ENCODE results near the gene TP53TG5.

TP53TG5 gene

DNA sequence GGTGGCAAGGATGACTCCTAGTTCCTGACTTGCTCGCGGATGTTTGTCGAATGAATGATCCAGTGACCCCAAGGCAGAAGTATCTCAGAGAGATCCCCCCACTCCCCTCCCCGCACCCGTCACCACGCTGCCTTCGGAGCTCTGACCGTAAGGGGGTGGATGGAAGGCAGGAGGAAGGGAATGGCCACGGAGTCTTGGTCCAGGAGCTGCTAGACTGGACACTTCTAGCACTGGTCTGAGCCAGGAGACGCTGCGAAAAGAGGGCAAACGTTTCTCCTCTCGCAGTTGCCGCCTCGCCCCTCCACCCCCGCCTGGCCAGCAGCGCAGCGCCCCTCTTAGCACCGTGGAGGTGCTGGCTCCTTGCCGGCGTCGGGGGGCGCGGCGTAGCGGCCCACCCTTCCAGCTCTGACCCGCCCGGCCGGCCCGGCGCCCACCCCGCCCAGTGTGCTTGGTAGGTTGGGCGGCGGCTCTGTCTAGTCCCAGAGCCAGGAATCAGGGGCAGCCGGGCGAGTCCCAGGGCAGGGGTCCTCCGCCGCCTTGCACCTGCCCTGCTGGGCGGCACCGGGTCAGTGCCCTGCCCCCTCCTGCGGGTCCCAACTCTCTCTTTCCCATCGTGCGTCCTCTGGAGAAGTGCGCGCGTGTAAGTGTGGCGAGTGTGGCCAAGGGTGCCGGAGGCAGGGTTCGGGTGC, 27.6 kb upstream of the TP53TG5 start:
- peak; percentile 34 for DNase-seq (ENCODE audit: low read depth)

DNA sequence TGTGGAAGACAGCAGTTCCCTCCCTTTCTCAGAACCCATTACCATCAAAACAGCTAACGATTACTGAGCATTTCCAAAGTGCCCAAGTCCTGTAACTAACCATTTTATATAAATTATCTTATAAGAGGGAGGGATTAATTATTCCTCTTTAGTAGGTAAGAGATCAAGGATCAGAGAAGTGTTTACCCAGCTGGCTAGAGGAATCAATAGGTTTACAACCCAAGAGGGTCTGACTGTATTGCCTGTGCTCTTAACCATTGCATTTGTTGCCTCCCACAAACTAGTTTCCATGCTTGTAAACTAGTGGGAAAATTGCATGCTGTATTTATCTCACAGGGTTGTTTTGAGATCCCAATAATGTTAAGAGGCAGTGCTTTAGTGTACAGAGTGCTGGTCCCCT, 26.3 kb upstream of the TP53TG5 start:
- no peak for DNase-seq (ENCODE audit: low read depth)

GRCh38 chr20:45402946-45403345, 24.8 kb upstream of the TP53TG5 start:
- peak; percentile 16 for DNase-seq (ENCODE audit: low read depth)

DNA sequence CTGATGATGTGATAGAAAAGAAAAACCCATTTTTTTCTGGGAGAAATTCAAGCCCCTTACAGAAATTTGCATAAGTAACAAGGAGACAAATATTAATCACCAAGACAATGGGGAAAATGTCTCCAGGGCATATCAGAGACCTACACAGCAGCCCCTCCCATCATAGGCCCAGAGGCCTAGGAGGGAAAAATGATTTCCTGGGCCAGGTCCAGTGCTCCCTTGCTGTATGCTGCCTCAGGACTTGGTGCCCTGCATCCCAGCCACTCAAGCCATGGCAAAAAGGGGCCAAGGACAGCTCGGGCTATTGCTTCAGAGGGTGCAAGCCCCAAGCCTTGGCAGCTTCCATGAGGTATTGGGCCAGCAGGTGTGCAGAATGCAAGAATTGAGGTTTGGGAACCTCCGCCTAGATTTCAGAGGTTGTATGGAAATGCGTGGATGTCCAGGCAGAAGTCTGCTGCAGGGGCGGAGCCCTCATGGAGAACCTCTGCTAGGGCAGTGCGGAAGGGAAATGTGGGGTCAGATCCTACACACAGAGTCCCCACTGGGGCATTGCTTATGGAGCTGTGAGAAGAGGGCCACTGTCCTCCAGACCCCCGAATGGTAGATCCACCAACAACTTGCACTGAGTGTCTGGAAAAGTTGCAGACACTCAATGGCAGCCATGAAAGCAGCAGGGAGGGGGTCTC, 22.4 kb upstream of the TP53TG5 start:
- no peak for DNase-seq (ENCODE audit: low read depth)

DNA sequence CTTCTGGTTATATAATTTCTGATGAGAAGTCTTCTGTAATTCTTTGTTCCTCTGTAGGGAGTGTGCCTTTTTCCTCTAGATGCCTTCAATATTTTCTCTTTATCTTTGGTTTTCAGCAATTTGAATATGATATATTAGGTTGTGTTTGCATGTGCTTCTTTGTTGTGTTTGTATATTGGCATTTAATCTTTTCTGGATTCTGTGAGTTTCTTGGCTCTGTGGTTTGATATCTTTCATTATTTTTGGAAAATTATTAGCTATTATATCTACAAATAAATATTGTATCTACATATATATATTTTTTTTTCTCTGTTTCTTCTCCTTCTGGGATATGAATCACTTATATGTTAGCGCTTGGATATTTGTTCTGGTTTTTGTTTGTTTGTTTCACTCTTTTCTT, 20.9 kb upstream of the TP53TG5 start:
- no peak for DNase-seq (ENCODE audit: low read depth)

GRCh38 chr20:45395114-45395415, 16.9 kb upstream of the TP53TG5 start:
- DNase-seq (ENCODE audit: low read depth), result no peak

DNA sequence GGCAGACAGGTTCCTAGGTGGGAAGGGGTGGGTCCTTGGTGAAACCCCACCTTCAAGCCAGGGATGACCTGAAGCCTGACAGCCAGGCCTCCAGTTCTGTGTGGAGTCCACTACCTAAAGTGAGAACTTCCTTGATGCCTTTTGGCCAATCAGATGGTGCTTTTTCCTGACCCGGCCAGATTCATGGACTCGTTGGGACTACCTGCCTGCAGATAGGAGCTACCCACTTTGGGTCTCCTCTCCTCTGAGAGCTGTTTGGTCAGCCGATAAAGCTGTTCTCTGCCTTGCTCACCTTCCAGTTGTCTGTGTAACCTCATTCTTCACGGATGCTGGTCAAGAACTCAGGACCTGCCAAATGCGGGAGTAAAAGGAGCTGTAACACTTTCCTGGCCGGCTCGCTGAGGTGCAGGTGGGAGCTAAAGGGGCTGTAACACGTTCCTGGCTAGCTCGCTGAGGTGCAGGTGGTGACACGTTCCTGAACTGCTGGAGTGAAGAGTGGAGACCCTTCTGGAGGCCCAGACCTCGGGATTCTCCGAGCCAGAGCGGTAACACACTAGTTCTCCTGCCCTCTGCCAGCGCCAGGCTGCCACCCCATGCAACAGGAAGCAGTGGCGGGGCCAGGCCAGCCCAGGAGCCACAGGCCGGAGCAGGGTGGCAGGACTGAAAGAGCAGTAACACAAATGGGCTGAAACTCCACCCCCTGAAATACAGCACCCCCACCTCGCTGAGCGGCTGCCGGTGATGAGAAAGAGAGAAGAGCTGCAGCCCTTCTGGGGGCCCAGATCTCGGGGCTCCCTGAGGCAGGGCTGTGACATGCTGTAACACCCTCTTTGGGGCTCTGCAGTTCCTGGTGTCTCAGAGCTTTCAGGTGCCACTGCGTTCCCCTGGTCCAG, 16.3 kb upstream of the TP53TG5 start:
- no peak for DNase-seq (ENCODE audit: low read depth)

- no peak for DNase-seq (ENCODE audit: low read depth)
Observed at GRCh38 chr20:45392733-45393132, 14.6 kb upstream of the TP53TG5 start.

DNA sequence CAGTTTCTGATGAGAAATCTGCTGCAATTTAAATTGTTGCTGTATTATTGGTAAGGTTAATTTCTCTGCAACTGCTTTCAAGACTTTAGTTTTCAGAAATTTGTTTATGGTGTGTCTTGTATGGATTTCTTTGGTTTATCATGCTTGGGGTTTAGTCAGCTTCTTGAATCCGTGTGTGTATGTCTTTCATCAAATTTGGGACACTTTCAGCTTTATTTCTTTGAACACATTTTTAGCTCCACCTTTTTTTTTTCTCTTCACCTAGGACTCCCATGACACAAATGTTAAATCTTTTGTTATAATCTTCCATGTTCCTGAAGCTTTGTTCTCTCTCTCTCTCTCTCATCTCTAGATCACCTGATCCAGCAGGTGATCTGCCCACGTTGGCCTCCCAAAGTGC, 13.4 kb upstream of the TP53TG5 start:
- DNase-seq (ENCODE audit: low read depth), result no peak

GRCh38 chr20:45390931-45391330, 12.8 kb upstream of the TP53TG5 start:
- DNase-seq (ENCODE audit: low read depth), result no peak

- no peak for DNase-seq (ENCODE audit: low read depth)
Observed at GRCh38 chr20:45387274-45387673, 9.1 kb upstream of the TP53TG5 start.

- no peak for DNase-seq (ENCODE audit: low read depth)
Observed at GRCh38 chr20:45377269-45377668, 856 bp downstream of the TP53TG5 start.

DNA sequence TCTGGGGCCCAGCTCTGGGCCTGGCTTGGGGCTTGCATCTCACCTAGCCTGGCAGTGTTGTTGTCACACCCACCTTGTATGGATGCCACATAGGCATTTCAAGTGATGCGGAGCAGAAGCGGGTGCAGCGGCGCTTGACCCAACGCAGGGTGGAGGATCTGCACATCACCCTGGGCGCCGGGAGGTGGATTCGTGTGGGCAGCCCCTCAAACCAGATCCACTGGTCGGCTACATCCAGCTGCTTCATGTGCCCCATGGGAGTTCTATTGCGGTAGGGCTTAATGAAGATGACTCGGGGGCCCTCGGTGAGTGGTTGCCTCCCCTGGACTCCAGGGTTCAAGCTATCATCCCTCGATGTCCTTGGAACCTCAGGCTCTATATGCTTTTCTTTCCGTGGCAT, 3.2 kb downstream of the TP53TG5 start:
- no peak for DNase-seq (ENCODE audit: low read depth)

- DNase-seq (ENCODE audit: low read depth), result no peak
Observed at GRCh38 chr20:45374101-45374467, 4.0 kb downstream of the TP53TG5 start.

GRCh38 chr20:45373353-45374100, 4.6 kb downstream of the TP53TG5 start:
- peak; percentile 81 for DNase-seq (ENCODE audit: low read depth)

DNA sequence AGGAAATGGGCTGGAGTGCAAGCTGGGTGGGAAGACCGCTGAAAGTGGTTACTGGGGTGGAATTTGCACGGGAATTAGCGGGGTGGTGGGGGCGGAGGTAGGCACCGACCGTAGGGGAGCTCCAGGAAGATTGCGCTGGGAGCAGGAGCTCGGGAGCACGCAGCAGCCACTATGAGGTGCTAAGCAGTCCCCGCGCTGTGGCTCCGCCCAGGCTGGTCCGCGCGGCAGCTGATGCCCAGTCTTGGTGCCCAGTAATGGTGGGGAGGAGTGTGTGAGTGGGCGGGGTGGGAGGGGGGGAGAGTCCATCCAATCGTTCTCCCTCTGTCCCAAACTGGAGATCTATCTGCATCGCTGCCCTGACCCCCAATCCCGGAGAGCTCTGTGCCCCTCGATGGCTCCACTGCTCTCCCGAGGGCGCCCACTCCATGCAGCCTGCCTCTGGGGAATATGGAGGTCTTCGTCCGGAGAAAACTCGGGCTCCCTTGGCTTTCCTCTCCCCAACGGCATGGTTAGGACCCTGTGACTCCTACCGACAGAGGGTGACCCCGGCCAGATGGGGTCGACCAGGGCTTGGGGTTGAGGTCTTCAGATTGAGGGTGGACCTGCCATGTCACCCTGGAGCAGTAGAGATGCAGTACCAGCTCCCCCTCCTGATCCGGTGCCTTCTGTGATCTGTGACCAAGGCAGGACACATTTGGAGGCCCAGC, 5.3 kb downstream of the TP53TG5 start:
- DNase-seq (ENCODE audit: low read depth), result no peak

- no peak for DNase-seq (ENCODE audit: low read depth)
Observed at GRCh38 chr20:45372241-45372640, 5.9 kb downstream of the TP53TG5 start.

DNA sequence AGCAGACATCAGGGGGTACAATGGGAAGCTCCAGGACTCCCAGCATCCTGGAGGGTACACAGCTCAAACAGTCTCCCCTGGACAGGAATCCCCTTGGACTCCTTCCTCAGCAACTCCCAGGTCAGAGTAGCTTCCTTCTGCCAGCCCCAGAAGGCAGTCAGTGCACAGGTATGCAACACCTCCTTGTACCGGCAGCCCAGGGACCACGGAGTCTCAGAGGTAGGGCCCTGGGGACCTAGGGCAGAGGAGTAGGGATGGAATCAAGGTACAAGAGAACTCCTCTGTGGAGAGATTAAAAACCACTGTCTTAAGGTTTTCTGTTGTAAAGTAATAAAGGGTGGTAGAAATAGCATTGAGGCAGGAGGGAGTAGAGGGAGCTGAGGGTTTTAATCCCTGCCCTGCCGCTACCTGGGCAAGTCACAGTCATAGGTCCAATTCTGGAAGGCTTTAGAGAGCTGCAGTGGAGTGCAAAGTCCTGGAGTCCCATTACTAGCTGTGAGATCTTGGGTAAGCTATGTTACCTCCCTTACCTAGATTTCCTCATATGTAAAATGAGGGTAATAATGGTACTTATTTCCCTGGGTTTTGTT, 7.5 kb downstream of the TP53TG5 start:
- DNase-seq (ENCODE audit: low read depth), result no peak

DNA sequence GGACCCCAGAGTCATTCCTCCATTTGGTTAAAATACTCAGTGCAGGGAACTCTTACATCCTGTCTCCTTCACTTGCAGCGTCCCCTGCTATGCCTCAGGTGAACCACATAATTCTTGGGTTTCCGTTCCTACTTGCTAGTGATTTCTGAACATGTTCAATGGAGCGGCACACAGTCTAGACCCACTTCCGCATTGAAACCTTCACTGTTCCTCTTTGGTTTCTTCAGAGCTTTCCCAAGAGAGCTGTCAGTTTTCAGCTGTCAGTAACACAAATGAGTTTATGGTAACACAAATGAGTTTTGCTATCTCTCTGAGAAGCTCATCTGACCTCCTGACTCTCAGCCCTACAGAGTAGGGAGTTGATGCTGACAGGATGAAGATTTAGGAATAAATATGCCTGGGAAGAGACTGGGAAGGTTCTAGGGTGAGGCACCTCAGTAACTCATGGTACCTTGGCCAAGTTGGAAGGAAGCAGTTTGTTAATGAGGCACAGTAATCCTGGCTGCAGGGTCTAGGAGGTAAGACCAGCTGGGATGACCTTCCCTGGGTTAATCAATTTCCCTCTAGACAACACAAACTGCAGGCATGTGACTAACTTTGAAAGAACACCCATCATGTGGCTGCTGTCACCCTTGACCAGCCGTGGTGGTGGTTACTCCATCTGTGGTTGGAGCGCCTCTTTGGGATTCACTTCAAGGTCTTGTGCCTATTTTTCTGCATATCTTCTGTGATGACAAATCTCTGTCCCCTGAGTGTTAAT, 9.7 kb downstream of the TP53TG5 start:
- DNase-seq (ENCODE audit: low read depth), result no peak

GRCh38 chr20:45367126-45367525, 11.0 kb downstream of the TP53TG5 start:
- no peak for DNase-seq (ENCODE audit: low read depth)

DNA sequence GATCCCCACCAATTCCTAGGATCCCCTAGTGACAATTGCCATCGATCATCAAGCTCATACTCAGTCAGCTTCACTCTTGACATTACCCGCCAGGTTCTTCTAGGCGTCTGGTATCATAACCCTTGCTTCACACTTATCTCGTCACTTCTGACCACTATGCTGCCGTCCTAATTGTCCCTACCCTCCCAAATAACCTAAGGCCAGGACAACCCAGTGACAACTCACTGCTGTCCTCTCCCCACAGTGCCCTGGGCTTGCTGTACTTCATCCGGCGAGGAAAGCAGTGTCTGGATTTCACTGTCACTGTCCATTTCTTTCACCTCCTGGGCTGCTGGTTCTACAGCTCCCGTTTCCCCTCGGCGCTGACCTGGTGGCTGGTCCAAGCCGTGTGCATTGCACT, 11.5 kb downstream of the TP53TG5 start:
- DNase-seq (ENCODE audit: low read depth), result no peak

Measured in EH (cell line).